HEK293T (cell line): Measurements from ENCODE around the gene SPAAR.
"Not testable (repeated sequence)": the region's sequence is repeated elsewhere in the genome, so short reads cannot be mapped to it uniquely, and the experiment has no call there.

Experiments
- CTCF ChIA-PET: fragments of 350-600 bp; formaldehyde crosslinking; extraction: SDS; loops from one replicate; lab custom pipeline; 2021; ENCODE audit warnings: antibody characterized with exemption, inconsistent platforms; lab: Yijun Ruan, JAX
- POLR2A ChIA-PET: fragments of 350-600 bp; formaldehyde crosslinking; extraction: SDS; loops from one replicate; lab custom pipeline; 2020; ENCODE audit warnings: antibody characterized with exemption, inconsistent platforms; lab: Yijun Ruan, JAX
- DNase-seq: peaks from one replicate; pipeline ENCODE4 v3.0.0; 2012; ENCODE audit warnings: mixed read lengths; ENCODE audit errors: extremely low spot score
- ARNT ChIP-seq: fragments of 450-650 bp; IDR thresholded peaks from 2 replicates; pipeline ENCODE4 v1.6.1; 2017; ENCODE audit warnings: mild to moderate bottlenecking
- BHLHE40 ChIP-seq: fragments of 450-650 bp; IDR thresholded peaks from 2 replicates; pipeline ENCODE4 v1.6.1; 2016; ENCODE audit warnings: mild to moderate bottlenecking, moderate library complexity, borderline replicate concordance
- CTBP1 ChIP-seq: fragments of 450-650 bp; IDR thresholded peaks from 2 replicates; pipeline ENCODE4 v1.6.1; 2016; ENCODE audit warnings: borderline replicate concordance
- ELF4 ChIP-seq: fragments of 450-650 bp; IDR thresholded peaks from 2 replicates; pipeline ENCODE4 v1.6.1; 2017; ENCODE audit warnings: antibody characterized with exemption
- FOXA1 ChIP-seq: fragments of 450-650 bp; IDR thresholded peaks from 2 replicates; pipeline ENCODE4 v1.6.1; 2016; ENCODE audit warnings: mild to moderate bottlenecking
- FOXK2 ChIP-seq: fragments of 450-650 bp; IDR thresholded peaks from 2 replicates; pipeline ENCODE4 v1.6.1; 2016; ENCODE audit warnings: mild to moderate bottlenecking
- FOXM1 ChIP-seq: fragments of 450-650 bp; IDR thresholded peaks from 2 replicates; pipeline ENCODE4 v1.6.1; 2017; ENCODE audit warnings: mild to moderate bottlenecking, borderline replicate concordance
- HDGF ChIP-seq: fragments of 450-650 bp; IDR thresholded peaks from 2 replicates; pipeline ENCODE4 v1.6.1; 2017; ENCODE audit warnings: antibody characterized with exemption, borderline replicate concordance
- L3MBTL2 ChIP-seq: fragments of 450-650 bp; conservative IDR thresholded peaks from 2 replicates; pipeline ENCODE4 v1.6.1; 2016; ENCODE audit warnings: mild to moderate bottlenecking
- LEF1 ChIP-seq: fragments of 450-650 bp; IDR thresholded peaks from 2 replicates; pipeline ENCODE4 v1.6.1; 2017; ENCODE audit warnings: mild to moderate bottlenecking, borderline replicate concordance
- NFRKB ChIP-seq: fragments of 450-650 bp; IDR thresholded peaks from 2 replicates; pipeline ENCODE4 v1.6.1; 2016; ENCODE audit warnings: mild to moderate bottlenecking, moderate library complexity
- SP1 ChIP-seq: fragments of 450-650 bp; IDR thresholded peaks from 2 replicates; pipeline ENCODE4 v1.6.1; 2017
- SUZ12 ChIP-seq: fragments of 450-650 bp; IDR thresholded peaks from 2 replicates; pipeline ENCODE4 v1.6.1; 2016; ENCODE audit warnings: mild to moderate bottlenecking
- TARDBP ChIP-seq: fragments of 450-650 bp; IDR thresholded peaks from 2 replicates; pipeline ENCODE4 v1.6.1; 2016
- ZNF384 ChIP-seq: fragments of 450-650 bp; IDR thresholded peaks from 2 replicates; pipeline ENCODE4 v1.6.1; 2016
- TF ChIP-seq, protein P1 (sequence below): fragments of 450-650 bp; IDR thresholded peaks from 2 replicates; pipeline ENCODE4 v1.6.1; 2016

The SPAAR gene

DNA sequence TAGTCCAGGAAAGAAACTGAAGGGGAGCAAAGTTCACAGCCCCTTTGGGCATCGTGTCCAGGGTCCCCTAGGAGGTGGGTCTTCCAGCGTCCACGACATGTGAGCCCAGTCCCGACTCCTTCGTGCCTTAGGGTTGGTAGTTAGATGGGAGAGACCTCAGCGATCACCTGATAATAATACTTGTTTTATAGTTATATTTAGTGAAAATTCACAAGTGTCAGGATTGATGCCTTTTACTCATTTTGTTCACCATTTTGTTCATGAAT is 20.1 kb downstream of the SPAAR start:
- ChIA-PET POLR2A (no interaction called here), CTCF (no interaction called here)
- TF ChIP-seq TARDBP (no peak), CTBP1 (no peak), ELF4 (no peak)
- DNase-seq, result no peak

DNA sequence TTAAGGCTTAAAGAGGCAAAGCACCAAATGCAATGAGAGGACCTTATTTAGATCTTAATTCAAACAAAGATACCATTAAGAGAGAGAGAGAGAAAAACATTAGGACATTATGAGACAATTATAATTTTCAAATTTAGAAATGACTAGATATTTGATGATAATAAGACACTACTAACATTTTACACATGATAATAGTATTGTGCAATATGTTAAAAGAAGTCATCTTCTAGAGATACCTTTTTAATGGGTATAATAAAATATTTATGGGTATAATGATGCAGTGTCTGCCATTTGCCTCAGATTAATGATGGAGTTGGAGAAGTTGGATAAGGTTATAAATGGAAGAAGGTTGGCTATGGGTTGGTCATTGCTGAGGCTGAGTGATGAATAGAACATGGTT is 21.2 kb downstream of the SPAAR start:
- CTCF ChIA-PET, result interaction anchor here (1.2 kb wide), 1 partner anchor 15 kb away, joined by 4 read pairs; no protein-coding TSS in a partner anchor
- POLR2A ChIA-PET, result no interaction called here
- DNase-seq, result no peak
- no peak for TF ChIP-seq CTBP1
- no peak for TF ChIP-seq FOXA1
- no peak for TF ChIP-seq BHLHE40

DNA sequence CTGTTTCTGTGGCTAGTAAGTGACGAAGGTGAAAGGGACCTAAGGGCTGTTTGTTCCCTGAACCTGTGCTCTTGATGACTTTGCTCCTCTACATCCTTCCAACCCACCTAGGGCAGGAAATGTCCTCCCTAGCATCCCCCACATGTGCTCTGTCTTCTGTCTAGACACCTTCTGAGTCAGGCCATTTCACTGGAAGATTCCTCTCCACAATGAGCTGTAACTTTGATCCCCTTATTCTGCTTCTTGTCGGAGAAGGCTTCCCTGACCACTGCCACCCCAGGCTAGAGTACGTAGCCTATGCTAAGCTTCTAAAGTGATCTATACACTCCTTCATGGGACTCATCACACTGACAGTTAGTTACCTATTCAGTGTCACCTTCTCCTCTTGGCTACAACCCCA is 21.7 kb downstream of the SPAAR start:
- TF ChIP-seq TARDBP (no peak), ELF4 (no peak), CTBP1 (no peak), ZNF384 (no peak), FOXA1 (no peak), SUZ12 (no peak), ARNT (no peak), FOXM1 (no peak), FOXK2 (no peak), LEF1 (no peak), L3MBTL2 (no peak), NFRKB (no peak), SP1 (no peak), HDGF (no peak), BHLHE40 (no peak)
- TF ChIP-seq, protein P1, sequence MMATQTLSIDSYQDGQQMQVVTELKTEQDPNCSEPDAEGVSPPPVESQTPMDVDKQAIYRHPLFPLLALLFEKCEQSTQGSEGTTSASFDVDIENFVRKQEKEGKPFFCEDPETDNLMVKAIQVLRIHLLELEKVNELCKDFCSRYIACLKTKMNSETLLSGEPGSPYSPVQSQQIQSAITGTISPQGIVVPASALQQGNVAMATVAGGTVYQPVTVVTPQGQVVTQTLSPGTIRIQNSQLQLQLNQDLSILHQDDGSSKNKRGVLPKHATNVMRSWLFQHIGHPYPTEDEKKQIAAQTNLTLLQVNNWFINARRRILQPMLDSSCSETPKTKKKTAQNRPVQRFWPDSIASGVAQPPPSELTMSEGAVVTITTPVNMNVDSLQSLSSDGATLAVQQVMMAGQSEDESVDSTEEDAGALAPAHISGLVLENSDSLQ, result no peak
- POLR2A ChIA-PET, result no interaction called here
- no peak for DNase-seq
- CTCF ChIA-PET, result interaction anchor here (1.2 kb wide), 1 partner anchor 14 kb away, joined by 4 read pairs; no protein-coding TSS in a partner anchor

DNA sequence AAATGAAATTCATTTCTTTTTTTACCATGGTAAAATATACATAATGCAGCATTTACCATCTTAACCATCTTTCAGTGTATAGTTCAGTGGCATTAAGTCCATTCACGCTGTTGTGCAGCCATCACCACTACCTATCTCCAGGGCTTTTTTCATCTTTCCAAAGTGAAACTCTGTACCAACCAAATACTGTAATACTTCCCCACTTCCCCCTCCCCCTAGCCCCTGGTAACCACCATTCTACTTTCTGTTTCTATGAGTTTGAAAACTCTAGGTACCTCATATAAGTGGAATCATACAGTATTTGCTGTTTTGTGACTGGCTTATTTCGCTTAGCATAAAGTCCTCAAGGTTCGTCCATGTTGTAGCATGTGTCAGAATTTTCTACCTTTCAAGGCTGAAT is 23.4 kb downstream of the SPAAR start:
- no peak for DNase-seq
- CTCF ChIA-PET, result no interaction called here
- TF ChIP-seq SUZ12 (no peak), HDGF (no peak), FOXM1 (no peak), LEF1 (no peak), ZNF384 (no peak), TARDBP (no peak), FOXK2 (no peak), ARNT (no peak), L3MBTL2 (no peak), ELF4 (no peak), FOXA1 (no peak), NFRKB (no peak), SP1 (no peak)
- TF ChIP-seq, protein P1, result no peak
- POLR2A ChIA-PET, result no interaction called here

DNA sequence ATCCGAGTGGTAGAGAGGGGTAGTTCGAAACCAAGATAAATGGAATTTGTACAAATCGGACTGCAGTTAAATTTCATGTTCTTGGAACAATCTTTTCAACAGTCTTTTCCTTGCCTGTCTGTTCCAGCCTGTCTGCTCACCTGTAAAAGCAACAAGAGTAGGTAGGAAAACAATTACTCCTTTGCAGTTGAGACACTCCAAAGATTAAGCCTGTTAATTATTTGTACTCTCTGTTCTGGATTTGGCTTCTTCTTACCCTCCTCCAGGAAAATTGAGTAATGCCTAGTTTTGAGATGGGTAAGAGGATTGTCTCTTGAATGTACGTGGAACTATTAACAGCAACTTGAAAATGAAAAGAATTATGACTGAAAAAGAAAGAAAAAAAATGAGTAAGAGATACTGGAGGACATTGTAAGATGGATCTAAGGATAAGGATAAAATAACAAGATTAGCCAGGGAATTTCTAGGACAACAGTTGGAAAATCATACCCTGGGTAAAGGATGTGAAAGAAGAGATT is 24.3 kb downstream of the SPAAR start:
- TF ChIP-seq LEF1, result no peak
- no peak for TF ChIP-seq CTBP1
- TF ChIP-seq NFRKB, result no peak
- no peak for TF ChIP-seq FOXK2
- no peak for TF ChIP-seq ZNF384
- TF ChIP-seq HDGF, result no peak
- no peak for TF ChIP-seq FOXM1
- TF ChIP-seq L3MBTL2, result no peak
- no peak for TF ChIP-seq SP1
- no peak for TF ChIP-seq BHLHE40
- no peak for TF ChIP-seq TARDBP
- no peak for TF ChIP-seq ELF4
- no peak for TF ChIP-seq ARNT
- TF ChIP-seq, protein P1, result no peak
- TF ChIP-seq SUZ12, result no peak
- no peak for TF ChIP-seq FOXA1
- no peak for DNase-seq
- POLR2A ChIA-PET, result no interaction called here
- CTCF ChIA-PET, result no interaction called here

DNA sequence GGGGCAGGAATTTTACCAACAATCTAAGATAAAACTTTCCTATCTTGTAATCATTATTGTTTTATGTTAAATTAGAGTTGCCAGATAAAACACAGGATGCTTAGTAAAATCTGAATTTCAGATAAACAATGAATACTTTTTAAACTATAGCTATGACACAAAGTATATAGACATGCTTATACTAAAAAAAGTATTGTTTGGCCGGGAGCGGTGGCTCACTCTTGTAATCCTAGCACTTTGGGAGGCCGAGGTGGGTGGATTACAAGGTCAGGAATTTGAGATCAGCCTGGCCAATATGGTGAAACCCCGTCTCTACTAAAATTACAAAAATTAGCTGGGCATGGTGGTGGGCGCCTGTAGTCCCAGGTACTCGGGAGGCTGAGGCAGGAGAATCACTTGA is 24.8 kb downstream of the SPAAR start:
- DNase-seq, POLR2A ChIA-PET, CTCF ChIA-PET: not testable (repeated sequence)

DNA sequence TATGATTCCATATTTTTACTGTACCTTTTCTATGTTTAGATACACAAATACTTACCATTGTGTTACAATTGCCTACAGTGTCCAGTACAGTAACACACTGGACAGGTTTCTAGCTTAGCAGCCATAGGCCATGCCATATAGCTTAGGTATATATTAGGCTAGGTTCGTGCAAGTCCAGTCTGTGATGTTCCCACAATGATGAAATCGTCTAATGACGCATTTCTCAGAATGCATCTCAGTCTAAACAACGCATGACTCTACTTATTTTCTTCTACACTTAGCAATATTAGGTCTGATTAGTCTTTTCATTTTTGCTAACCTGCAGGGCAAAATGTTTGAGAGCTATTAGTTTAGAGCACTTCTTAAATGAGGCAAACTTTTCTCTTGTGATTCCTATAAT is 26.0 kb downstream of the SPAAR start:
- TF ChIP-seq FOXM1 (no peak), ELF4 (no peak), BHLHE40 (no peak), FOXK2 (no peak), LEF1 (no peak), NFRKB (no peak), SUZ12 (no peak), HDGF (no peak), ZNF384 (no peak), ARNT (no peak), TARDBP (no peak), FOXA1 (no peak), SP1 (no peak), CTBP1 (no peak), L3MBTL2 (no peak)
- TF ChIP-seq, protein P1, result no peak
- DNase-seq, result no peak
- CTCF ChIA-PET, result no interaction called here
- POLR2A ChIA-PET, result no interaction called here
